NCI-H2107 treated with DMSO at 0.1 percent for 48 hours (cell line): ENCODE results near the gene SYT1.
A peak's percentile ranks its signal among the peaks of the same experiment; 100 is the strongest.

ENCODE experiments used
- DNase-seq: peaks from one replicate; lab custom pipeline; 2025; ENCODE audit not compliant: unreplicated experiment; lab: John Stamatoyannopoulos, UW

The SYT1 gene

DNA sequence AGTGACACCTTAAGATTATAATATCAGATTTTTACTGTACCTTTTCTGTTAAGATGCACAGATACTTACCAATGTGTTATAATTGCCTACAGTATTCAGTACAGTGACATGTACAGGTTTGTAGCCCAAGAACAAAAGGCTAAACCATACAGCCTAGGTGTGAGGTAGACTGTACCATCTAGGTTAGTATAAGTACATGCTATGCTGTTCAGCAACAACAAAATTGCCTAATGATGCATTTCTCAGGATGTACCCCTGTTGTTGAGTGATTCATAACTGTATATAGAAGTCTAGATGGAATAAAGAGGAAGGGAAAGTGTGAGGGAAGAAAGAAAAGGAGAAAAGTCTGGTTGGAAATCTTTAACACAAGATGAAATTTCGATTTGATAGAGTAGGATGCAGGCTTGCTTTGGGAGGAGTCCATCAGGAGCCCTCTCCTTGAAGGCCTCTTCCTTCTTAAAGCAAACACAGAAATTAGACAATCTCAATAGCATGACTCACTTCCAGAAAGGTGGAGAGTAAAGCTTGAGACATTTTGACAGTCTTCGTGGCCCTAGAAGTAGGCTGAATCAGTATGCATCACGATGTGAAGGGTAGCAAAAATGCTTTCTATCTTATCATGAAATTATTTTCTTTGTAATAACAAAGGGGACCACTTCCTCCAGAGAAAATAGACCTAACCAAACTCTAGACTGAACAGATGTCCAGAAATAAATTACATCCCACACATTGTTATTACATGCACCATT, 191.5 kb downstream of the SYT1 start:
- DNase-seq: no peak

DNA sequence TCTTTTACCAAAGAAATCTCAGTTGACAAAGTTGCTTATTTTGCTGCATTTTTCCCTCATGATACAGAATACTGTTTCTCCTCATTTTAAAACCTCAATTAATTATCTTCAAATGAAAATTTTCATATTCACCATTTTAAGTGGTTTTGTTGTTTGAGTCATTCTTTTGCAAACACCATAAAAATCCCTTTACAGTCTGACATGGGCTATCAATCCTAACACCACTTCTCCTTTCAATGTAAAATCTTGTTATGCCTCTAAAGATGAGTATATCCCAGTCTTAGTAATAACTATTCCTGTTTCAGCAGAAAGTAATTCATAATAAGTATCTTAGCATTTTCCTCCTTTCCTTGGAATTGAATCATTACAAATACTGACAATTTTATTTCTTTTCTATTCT, 192.2 kb downstream of the SYT1 start:
- DNase-seq: no peak

DNA sequence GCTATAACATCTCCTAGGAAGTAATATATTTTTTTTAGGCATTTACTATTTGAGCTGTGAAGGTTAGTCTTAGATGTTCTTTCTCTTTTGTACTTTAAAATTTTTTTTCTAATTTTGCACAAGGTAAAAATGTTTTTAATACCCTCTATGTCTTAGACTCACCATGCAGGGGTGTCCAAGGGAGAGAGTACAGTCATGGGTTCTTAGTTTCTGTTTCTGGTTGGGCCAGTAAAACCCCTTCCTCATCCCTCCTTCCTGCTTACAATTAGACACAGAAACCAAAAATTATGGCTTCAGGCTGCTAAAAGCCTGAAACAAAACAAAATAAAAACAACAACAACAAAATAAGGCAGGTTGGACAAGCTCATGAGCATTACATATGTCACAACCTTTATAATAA, 193.0 kb downstream of the SYT1 start:
- DNase-seq: no peak

DNA sequence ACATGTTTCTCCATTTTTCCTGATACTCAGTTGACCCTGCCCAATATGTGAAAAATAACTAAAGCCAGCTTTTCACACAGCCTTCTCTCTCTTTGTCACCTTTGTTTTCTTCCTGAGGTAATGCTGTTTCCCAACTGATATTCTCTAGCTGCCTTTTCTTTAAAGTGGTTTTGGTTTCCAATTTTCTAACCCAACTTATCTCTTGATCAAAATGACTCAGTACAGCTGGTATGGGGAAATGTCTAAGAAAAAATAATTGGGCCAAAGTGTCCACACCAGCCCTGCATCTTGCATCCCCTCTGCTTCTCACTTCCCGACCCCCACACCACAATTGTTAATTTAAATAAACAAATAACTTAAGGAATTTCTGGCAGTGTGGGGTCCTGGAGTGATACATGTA, 193.8 kb downstream of the SYT1 start:
- no peak for DNase-seq

DNA sequence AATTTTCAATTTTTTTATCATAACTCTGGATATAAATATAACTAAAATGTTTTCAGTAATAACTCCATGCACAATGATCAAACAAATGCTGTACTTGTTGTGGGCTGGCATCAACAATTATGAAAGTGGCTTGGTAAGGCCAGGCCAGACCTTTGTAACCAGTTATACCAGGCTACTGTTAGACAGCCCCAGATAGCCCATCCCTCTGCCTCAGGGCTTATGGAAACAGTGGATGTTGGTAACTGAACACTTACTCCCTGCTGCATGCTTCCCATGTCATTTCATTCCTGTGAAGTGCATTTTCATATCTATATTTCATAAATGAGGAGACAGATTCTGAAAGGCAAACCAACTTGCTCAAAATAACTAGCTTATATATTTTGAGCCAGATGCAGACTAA, 195.0 kb downstream of the SYT1 start:
- no peak for DNase-seq

DNA sequence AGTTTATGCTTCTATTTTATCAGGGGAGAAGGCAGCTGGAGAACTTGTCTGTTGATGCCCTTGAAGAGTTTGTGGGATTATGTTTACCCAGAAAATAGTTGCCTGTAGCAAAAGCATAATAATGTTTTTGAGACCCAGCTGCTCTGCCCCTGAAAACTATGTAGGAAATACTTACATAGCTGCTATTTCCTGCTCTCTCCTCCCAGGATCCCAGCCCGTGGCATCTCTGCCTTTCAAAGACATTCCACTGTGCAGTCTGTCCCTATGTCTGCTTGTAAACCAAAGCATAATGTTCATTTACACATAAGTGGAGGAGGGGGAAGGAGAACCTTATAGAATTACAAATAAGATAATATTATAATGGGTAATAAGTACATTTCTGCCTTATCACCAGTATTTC, 198.7 kb downstream of the SYT1 start:
- no peak for DNase-seq

DNA sequence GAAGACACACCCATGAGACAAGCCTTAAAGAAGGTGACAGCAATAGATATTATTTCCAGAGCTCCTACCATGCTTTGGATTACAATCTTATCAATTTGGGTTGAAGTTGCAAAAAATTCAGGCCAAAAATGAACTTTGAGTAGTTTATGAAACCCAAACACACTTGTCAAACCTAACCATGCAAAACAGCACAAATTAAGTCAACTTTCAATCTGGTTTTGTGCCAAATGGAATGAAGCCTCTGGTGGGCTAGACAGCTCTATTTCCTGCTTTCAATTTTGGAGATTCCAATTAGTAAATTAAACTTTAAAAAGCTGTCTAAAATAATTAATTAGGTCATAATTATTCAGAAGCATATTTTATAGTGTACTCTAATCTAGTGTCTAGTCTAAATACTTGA, 203.4 kb downstream of the SYT1 start:
- DNase-seq: no peak

DNA sequence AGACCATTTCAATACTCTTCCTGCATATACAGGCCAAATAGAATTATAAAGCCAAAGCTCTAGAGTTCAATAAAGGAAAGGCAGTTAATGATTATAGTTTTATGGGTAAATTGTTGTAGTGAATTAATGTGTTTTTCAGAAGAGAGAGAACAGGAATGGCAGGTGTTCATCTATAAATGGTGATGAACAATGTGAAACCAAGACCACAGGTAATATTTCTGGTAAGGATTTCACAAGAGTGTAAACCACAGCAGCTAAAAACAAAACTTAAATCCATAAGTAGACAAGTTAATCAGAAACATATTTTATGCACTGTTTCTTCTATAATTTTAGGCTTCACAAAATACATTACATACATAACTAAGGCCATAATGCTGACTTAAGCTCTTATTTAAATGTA, 204.4 kb downstream of the SYT1 start:
- DNase-seq: peak; percentile 84

DNA sequence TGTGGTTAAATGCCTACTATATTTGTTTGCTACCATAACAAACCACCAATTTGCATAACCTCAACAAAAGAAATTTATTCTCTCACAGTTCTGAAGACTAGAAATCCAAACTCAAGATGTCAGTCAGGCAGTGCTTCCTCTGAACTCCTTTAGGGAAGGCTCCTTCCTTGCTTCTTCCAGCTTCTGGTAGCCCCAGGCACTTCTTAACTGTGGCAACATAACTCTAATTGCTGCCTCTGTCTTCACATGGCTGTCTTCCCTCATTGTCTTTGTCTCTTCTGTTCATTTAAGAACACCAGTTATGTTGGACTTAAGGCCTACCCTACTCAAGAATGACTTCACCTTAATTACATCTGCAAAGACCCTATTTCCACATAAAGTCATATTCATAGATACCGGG, 206.9 kb downstream of the SYT1 start:
- DNase-seq: no peak

DNA sequence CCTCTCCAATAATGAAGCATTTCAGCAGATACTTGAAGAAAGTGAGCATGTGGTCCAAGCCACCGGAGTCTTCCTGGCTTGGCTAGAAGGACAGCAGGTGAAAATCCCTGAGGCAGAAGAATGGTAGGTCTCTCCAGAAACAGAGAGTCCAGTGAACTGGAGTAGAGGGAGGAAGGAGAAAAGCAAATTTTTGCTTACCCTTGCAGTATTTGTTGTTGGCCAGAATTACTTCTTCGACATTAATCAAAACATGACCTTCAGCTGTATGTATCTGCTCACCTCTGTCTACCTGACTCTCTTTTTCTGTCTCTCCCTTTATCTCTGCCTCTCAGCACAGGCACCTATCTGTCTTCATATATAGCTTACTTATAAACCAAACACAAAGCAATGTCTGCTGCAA, 208.9 kb downstream of the SYT1 start:
- DNase-seq: no peak

DNA sequence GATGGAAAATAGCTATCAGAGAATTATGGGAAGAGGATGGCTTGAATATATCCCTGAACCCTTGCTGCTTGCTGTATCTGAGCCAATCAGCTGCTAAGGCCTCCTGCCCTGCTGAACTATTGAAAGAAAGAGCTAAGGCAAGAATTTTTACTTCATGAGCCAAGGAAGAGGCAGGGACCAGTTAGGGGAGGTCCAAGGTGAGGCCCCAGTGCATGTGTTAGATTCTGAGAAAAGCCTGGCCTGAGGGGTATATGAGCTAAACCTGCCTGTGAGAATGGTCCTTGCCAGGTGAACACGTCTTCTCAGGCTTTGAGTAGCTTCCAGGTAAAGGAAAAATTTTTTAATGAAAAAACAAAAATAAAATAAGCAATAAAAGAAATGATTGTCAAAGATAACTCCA, 218.0 kb downstream of the SYT1 start:
- DNase-seq: no peak

DNA sequence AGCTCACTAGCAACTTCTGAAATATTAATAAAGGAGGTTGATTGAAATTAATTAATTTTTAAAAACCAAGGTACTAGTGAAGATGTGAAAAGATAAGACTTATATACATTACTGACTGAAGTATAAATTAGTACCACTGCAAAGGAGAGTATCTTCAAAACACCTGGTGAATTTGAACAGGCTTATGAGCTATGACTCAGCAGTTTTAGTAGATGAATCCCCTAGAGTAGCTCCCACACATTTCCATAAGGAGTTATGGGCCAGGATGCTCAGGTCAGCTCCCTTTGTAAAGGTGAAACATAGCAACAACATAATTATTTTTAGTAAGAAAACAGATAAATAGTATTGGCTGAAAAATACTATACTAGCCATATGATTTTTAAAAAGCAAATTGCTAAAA, 218.6 kb downstream of the SYT1 start:
- DNase-seq: peak; percentile 51

DNA sequence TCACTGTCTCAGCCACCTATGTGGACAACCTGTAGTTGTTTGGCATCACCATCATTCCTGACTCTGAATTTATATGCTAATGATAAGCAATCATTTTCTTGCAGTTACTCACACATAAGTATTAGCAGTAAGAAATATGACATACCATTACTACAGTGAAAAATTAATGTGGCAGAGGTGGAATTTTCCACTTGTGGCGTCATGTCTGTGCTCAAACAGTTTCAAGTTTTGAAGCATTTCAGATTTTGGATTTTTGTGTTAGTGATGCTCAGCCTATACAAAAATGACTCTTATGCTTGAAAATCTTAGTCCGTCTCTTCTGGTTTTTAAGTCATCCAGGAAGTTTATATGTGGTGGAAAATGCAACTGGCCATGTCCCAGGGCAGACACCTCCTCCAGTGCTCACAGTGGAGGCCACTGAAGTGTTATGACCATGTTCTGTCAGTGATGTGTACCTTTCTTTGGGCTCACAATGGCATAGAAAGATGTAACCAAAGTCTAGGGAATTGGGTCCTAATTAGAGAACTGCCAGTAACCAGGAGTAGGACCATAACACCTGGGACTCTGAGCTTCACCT, 220.6 kb downstream of the SYT1 start:
- no peak for DNase-seq

DNA sequence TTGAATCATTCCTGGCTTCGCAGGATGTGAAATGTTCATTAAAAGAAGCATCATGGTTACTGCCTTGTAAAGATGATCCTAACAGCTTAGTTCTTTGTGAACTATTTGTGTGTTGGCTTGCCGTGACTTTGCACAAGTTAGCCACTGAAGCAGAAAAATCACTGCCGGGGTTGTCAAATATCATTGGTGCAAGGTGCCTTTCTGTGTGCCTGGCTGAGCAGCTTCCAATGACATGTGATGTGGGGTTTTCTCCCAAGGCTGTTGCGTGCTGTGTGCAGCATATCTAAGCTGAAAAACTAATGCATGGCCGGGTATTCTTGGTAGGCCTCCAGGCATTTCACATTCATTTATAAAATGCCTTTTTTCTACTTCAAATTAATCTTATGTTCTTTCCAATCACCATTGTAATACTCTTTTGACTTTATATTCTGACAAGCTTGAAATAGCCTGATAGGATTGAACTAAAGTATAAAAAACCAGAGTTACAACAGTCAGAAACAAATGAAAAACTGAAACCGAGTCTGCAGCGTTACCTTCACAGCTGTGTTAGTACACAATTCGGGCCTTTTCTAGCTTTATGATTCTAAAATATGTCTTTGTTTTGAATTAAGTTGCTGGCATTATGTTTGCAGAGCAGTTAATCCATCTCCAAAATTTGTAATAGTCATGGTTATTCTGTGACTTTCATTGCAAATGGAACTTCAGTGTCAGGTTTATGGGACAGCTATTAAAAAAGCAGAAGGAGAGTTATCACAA, 222.1 kb downstream of the SYT1 start:
- DNase-seq: no peak

DNA sequence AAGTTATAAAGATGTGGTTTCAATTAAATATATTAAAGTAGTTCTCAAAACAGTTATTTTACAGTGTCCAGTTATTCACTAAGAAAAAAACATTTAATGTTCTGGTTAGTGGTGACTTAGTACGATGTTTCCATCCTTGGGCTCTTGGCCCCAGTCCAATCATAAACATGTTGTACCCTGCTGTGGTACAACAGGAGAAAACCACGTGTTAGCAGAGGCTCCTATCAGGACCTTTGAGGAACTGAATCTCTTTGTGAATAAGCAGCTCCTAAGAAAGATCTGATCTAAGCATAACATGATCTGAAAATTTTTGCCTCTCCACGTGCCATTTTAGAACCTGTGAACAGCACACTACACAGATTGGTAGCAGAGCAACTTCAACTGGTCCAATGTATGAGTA, 234.0 kb downstream of the SYT1 start:
- no peak for DNase-seq

DNA sequence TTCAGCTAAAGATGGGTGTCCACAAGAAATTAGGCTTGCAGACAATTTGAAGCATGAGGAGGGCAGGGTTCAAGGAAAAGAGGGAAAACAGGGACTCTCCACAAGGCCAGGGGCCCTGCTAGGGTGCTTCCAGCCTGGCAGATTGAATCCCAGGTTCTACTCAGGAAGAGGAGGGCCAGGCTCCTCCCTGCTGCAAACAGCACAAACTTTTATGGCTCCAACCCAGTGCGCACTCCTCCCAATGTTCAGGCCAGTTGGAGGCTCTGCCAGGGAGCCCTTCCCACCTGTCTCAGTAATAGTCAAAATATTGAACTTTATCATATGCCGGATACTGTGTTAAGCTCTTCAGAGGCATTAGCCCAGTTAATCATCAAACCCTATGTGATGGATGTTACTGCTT, 244.4 kb downstream of the SYT1 start:
- no peak for DNase-seq

DNA sequence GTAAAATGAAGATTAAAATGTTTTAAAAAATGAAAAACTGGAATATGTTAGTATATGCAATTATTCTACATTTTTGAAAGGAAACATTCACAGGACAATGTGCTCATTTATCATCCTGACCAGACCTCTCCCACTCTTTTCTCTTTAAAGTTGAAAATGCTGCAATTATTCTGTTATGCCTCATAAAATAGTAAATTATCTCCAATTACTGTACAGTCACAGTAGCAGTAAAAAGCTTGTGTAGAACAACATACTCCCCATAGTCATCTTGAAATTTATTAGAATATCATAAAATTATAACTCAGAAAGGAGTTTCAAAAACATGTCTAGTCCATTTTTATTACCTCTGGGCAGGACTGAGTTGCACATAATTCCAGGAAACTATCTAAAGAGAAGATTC, 250.3 kb downstream of the SYT1 start:
- DNase-seq: no peak

DNA sequence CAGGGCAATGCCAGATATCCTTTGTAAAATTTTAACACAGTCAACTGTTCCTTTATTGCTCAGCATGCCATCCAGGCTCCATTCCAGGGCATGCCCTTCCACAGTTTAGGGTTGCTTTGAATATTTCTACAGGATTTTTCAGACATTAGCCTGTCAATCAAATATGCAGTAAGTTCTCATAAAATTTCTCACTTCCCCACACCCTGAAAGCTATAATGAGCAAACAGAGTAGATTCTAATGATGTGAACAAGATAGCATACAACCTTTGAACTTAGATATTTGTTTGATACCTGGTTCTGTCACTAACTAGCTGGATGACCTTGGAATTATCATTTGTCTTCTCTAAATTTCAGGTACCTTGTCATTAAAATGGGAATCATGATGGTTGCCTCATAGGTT, 251.2 kb downstream of the SYT1 start:
- no peak for DNase-seq

DNA sequence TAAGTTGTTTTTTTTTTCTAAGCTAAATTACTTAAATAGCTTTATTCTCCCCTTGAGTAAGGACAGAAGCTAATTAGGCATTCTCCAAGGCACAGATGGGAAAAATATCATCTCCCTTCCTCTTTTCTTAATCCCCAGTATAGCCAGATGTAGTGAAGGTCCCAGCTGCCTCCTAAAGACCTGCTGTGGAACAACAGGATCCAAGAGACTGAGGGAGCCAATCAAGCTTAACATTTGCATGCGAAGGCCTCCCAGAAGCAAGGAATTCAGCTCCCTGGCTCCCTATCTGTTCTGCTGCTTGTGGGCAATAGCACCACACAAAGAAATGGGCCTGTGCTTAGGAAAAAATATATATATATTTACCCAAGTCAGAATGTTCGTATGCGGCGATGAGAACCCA, 255.2 kb downstream of the SYT1 start:
- DNase-seq: no peak

DNA sequence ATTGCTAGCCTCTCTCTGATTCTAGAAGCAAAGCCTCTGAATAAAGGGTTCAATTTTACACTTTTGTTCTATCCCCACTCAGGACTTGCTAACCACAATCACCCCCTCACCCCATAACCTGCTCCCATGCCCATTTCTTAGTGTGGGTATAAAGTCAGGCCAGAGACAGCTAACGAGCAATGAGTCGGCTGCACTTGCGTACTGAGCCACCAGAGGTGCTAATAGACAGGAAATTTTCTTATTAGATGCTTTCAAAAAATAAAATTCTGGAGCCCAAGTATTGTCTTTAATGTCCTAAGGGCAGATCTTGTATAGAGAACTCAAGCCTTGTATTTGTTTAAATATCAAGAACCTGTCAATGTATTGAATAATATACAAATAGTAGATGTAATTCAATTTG, 256.9 kb downstream of the SYT1 start:
- no peak for DNase-seq

DNA sequence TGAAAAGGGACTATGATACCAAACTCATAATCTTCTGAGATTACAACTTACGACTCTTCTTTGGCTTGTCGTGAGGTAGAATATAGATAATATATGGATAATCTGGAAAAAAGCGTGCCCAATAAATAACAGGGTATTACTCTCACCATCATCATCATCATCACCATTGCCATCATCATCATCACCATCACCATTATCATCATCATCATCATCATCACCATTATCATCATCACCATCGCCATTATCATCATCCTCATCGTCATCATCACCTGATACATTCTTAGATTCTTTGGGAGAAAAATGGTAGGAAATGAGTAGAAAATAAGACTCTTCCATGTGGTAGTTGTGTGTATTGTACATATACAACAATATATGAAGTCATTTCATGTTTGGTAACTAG, 259.8 kb downstream of the SYT1 start:
- no peak for DNase-seq

DNA sequence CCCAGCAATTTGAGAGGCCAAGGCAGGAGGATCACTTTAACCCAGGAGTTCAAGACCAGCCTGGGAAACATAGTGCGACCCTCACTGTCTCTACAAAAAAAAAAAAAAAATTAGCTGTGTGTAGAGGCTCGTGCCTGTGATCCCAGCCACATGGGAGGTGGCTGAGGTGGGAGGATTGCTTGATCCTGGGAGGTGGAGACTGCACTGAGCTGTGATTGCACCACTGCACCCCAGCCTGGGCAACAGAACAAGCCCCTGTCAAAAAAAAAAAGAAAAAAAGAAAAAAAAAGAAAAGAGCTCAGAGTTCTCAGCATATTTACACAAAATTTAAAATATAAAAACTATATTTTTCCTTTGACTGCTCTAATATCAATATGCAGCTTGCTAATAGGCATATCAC, 260.8 kb downstream of the SYT1 start:
- no peak for DNase-seq
